Loucy (cell line): ENCODE results near the gene MAN1A2.
A peak's percentile ranks its signal among the peaks of the same experiment; 100 is the strongest.
"Not testable (repeated sequence)": the region's sequence is repeated elsewhere in the genome, so short reads cannot be mapped to it uniquely, and the experiment has no call there.

Experiments
- CTCF ChIP-seq: fragments of 200-600 bp; sonication (generic); conservative IDR thresholded peaks from 2 replicates; pipeline ENCODE4 v1.5.1; 2014; ENCODE audit warnings: mild to moderate bottlenecking, antibody characterized with exemption, low read length
- EZH2phosphoT487 ChIP-seq: fragments of 200-600 bp; IDR thresholded peaks from 2 replicates; pipeline ENCODE4 v1.6.1; 2018; ENCODE audit warnings: antibody characterized with exemption, mild to moderate bottlenecking, moderate library complexity, borderline replicate concordance

GRCh38 chr1:117558451-117558850 is 191.2 kb downstream of the MAN1A2 start:
- TF ChIP-seq CTCF, result 0 out of 2 replicates have a peak, but pooled peaks have one; percentile 9
- TF ChIP-seq EZH2phosphoT487, result not testable (repeated sequence)
